Kidney (tissue), 14 donors: ENCODE data around the gene ARL16. TPM values are rescaled to one million over a fixed set of nuclear protein-coding genes. Genes with fewer than 3 reads are reported as not detected.

Experiments used
- DNase-seq, 5 donors: peaks; one replicate each; pipeline ENCODE4 v3.0.0-alpha.2; 2013 to 2020
- FAIRE-seq: peaks from 2 replicates; lab custom pipeline; 2012; peaks lifted over from hg19 to GRCh38; lab: Jason Lieb, UNC
- H3K27ac ChIP-seq, 2 donors: one replicate each; pipeline ENCODE4 v1.7.0; 2013; ENCODE audit warnings: low read depth in 2 of 2, low read length in 2 of 2, inconsistent platforms in 1 of 2
- H3K27me3 ChIP-seq: one replicate; pipeline ENCODE4 v1.7.1; 2013; ENCODE audit warnings: low read length, inconsistent platforms; ENCODE audit not compliant: control insufficient read depth, insufficient read depth
- H3K36me3 ChIP-seq, 3 donors: one replicate each; pipeline versions ENCODE4 v1.7.0 to v1.7.1; 2013; ENCODE audit warnings: low read length in 3 of 3, control low read depth in 1 of 3, inconsistent platforms in 1 of 3; ENCODE audit not compliant: insufficient read depth in 3 of 3, control insufficient read depth in 2 of 3
- H3K4me1 ChIP-seq, 3 donors: one replicate each; pipeline versions ENCODE4 v1.7.0 to v1.7.1; 2013; ENCODE audit warnings: low read length in 3 of 3, inconsistent platforms in 1 of 3, low read depth in 1 of 3; ENCODE audit not compliant: control insufficient read depth in 2 of 3, insufficient read depth in 2 of 3
- H3K4me3 ChIP-seq, 3 donors: one replicate each; pipeline versions ENCODE4 v1.7.0 to v1.8.1; 2013; ENCODE audit warnings: low read length in 3 of 3, control low read depth in 1 of 3, inconsistent platforms in 1 of 3
- H3K9ac ChIP-seq, 3 donors: one replicate each; pipeline versions ENCODE4 v1.7.0 to v1.7.1; 2013; ENCODE audit warnings: low read length in 3 of 3, control low read depth in 1 of 3, inconsistent platforms in 1 of 3
- H3K9me3 ChIP-seq, 3 donors: one replicate each; pipeline versions ENCODE4 v1.7.0 to v1.7.1; 2013; ENCODE audit warnings: low read length in 3 of 3, control low read depth in 1 of 3, inconsistent platforms in 1 of 3; ENCODE audit not compliant: control insufficient read depth in 2 of 3, insufficient read depth in 1 of 3
- CTCF ChIP-seq: IDR thresholded peaks from 3 replicates; pipeline ENCODE4 v1.5.1; 2012; ENCODE audit warnings: mild to moderate bottlenecking, moderate library complexity, borderline replicate concordance; ENCODE audit not compliant: insufficient read depth; ENCODE audit errors: extremely low read depth
- intact Hi-C: fragments of 100-400 bp; cut with DNase I; formaldehyde crosslinking; loops from one replicate; pipeline ENCODE4 v1.11.1; 2022
- polyA plus RNA-seq: library from polyadenylated mRNA; stranded (reverse); fragments of 350-450 nt; fragmentation: Illumina TruSeq; extraction: RNeasy Lipid Tissue Mini Kit (QIAGEN cat#74804); gene quantifications from one replicate; pipeline ENCODE4 v1.2.3, GENCODE V29; 2014; ENCODE audit warnings: low read depth, low replicate concordance; ENCODE audit not compliant: insufficient read depth
- total RNA-seq: library from RNA; stranded (reverse); fragmentation: NEBNext Ultra II Directional; extraction: Animal tissue kit (Norgen Biotek cat#: 25700); gene quantifications from one replicate; pipeline ENCODE4 v1.2.1, GENCODE V29; 2021
- donor health status: control.
- donor health status: control.
- donor health status: control.
- donor health status: control.
- donor health status: control.
- donor health status: DM: yes; HTN: yes; CAD: no.
- donor health status: Normal renal cell carcinoma (clear cell type).

Gene ARL16
- total and polyA plus RNA-seq, 2 donors from 2014 or later: 34.7 to 76.1 TPM

- H3K36me3 ChIP-seq: peaks cover 2 to 3% (median 3%) of the 10 kb centered on the region in 3 donors
- DNase-seq: peak in 1 of 5 donors; percentile 45
- H3K4me3 ChIP-seq: no peak overlapping the region
- no peak overlapping the region for H3K27ac ChIP-seq
- H3K27me3 ChIP-seq: no peaks in the 10 kb centered on the region
- no peak overlapping the region for H3K9ac ChIP-seq
- FAIRE-seq: no peak
- no peak for TF ChIP-seq CTCF
- H3K9me3 ChIP-seq: no peaks in the 10 kb centered on the region
- H3K4me1 ChIP-seq: no peaks in the 10 kb centered on the region
- intact Hi-C loops: no loop called here
Observed at GRCh38 chr17:81641825-81642489, 41.6 kb downstream of the ARL16 start.

GRCh38 chr17:81640011-81640410 lies 43.6 kb downstream of the ARL16 start:
- peak in 1 of 5 donors; percentile 28 for DNase-seq
- intact Hi-C loops: no loop called here
- peaks cover 0 to 9% (median 4%) of the 10 kb centered on the region in 3 donors for H3K4me1 ChIP-seq
- no peak overlapping the region for H3K4me3 ChIP-seq
- H3K9ac ChIP-seq: no peak overlapping the region
- no peak for FAIRE-seq
- no peaks in the 10 kb centered on the region for H3K9me3 ChIP-seq
- H3K36me3 ChIP-seq: no peaks in the 10 kb centered on the region
- no peak overlapping the region for H3K27ac ChIP-seq
- no peak for TF ChIP-seq CTCF
- H3K27me3 ChIP-seq: no peaks in the 10 kb centered on the region

- DNase-seq (no peak), FAIRE-seq (no peak)
- H3K9ac ChIP-seq: no peak overlapping the region
- H3K27me3 ChIP-seq: no peaks in the 10 kb centered on the region
- peaks cover 0 to 9% (median 4%) of the 10 kb centered on the region in 3 donors for H3K4me1 ChIP-seq
- no peak overlapping the region for H3K4me3 ChIP-seq
- no peaks in the 10 kb centered on the region for H3K9me3 ChIP-seq
- H3K36me3 ChIP-seq: no peaks in the 10 kb centered on the region
- TF ChIP-seq CTCF: no peak
- intact Hi-C loops: no loop called here
- no peak overlapping the region for H3K27ac ChIP-seq
Observed at GRCh38 chr17:81638683-81639082, 44.9 kb downstream of the ARL16 start.
